GM21529 (cell line): Measurements from ENCODE around the gene DRD4.

Experiments used
- ATAC-seq: cut with Tn5 transposase; IDR thresholded peaks from one replicate; pipeline ENCODE4 v1.9.1; 2021; ENCODE audit not compliant: unreplicated experiment

Gene DRD4

DNA sequence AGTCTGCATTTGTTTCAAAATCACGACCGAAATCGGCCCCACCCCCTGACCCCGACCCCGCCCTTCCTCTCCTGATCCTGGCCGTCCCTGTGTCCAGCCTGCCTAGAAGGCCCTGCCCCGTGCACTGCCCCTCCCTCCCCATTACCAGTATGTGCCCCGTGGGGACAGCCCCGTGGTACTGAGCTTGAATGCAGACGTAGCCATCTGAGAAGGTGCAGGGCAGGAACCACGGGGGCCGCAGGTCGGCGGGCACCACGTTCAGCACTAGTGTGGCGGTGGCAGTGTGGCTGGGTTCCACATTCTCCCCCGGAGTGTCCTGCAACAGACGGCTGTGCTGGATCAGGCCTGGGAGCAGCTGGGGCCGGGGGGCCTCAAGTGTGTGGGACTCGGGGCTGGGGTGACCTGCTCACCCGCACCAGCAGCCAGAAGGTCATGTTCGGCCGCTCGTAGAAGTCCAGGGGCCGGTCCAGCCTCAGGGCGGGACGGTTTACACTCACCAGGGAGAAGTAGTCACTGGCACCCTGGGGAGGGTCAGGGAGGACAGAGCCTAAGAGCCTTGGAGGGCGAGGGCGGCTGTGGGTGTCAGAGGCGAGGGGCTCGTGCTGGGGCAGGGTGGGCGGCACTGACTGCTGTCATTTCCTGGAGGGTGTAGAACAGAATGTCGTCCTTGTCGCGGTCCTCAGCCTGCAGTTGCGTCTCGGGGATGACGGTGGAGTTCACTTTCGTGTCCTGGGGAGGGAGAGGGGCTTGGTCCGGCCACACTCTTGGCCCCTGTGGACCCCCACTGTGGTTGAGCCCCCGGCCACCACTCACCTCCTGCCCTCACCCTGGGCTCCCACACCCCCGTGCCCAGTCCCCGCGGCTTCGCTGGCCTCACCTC is 15.9 kb upstream of the DRD4 start:
- no peak for ATAC-seq

DNA sequence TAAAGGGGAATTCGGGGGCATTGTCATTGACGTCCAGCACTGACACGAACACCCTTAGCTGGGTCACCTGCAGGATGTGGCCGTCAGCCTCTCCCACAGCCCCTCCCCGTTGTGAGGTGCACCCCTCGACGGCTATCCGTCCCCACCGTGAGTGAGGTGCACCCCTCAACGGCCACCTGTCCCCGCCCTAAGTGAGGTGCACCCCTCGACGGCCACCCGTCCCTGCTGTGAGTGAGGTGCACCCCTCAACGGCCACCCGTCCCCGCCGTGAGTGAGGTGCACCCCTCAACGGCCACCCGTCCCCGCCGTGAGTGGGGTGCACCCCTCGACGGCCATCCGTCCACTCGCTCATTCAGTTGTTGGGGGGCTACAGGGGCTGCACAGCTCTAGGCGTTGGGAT is 15.2 kb upstream of the DRD4 start:
- ATAC-seq: no peak

DNA sequence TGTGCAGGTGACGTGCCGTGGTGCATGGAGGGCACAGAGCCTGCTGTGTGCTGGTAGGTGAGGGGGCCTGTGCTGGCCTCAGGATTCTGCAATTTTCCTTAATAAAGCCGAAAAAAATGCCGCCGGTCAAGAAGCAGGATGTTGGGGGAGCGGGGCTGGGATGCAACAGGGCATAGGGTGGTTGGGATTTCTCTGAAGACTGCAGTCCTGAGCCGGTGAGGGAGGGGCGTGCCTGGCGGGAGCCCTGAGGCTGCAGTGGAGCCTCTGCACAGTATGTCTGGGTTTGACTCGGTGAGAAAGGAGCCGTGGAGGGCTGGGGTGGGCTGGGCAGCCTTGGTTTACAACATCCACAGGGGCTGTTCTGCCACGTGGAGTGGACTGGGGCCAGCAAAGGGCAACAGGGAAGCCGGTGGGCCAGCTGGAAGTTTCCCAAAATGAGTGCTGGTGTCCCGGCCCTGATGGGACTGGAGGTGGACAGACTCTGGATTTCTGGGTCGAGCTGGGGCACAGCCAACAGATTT is 13.7 kb upstream of the DRD4 start:
- ATAC-seq: no peak

DNA sequence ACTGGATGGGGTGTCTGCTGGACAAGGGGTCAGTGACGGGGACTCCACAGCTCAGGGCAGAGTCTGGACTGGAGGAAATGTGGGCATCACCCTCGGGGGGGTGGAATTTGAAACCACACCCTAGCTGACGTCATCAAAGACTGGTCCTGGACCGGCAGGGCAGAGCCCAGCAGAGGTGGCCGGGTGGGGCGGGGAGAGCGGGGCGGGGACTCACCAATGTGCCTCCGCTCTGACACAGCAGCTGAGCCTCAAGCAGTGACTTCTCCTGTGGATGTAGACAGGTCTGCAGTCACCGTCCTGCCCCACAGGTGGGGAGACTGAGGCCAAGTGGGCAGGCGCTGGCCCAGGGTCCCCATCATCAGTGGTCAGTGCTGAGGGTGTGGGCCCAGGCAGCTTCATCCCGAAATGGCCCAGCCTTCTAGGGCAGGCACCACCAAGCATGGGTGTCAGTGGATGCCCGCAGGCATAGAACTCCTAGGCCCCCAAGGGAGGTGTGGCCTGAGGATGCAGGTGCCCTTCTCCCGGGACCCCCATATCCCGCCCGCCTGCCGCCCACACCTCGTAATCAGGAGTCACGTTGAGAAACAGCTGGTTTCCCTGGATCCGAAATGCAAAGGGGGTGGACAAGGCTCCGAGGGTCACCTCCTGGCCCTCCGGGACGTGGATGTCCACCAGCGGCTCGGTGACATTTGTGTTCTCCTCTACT is 12.9 kb upstream of the DRD4 start:
- ATAC-seq: no peak

DNA sequence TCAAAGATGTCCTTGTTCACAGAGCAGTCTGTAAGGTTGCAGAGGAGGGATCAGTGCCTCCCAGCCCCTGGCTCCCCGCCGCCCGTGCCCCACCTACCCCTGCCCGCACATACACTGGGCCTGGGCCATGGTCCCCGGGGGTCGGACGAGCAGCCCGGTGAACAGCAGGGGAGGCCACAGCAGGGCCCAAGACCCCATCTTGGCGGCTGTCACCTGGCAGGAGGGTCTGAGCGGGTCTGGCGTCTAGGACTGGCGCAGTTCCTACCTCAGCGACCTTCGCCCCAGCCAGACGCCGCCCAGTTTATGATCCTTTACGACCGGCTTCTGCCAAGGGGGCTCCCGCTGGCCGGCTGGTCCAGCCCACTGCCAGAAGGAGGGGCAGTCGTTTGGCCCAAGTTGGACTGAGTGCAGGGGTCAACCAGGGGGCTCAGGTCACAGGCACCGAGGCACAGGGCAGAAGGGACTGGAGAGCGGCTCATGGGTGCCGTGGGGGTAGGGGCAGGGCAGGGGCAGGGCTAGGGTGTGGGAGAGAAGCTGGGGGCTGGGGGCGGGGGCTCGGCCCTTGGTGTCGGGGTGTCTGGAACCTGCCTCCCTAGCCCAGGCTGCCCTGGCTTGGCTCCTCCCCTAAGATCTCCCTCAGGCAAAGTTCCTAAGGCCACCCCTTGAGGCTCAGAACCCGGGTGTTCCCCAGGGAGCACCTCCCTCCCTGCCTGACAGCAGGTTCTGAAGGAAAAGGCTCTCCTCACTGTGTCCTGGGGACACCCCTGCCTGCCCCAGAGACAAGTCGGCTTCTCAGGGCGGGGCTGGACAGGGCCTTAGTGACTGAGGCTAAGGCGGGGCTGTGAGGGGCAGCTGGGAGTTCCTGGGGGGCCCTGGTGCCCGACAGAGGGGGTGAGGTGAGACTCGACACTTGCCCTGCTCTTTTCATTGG is 12.1 kb upstream of the DRD4 start, which contains the start of gene CDHR5:
CDHR5 (minus strand) TSS at position 251 of the 931 bp plus-strand sequence; CDS start at position 198, 53 bp downstream.
- no peak for ATAC-seq

DNA sequence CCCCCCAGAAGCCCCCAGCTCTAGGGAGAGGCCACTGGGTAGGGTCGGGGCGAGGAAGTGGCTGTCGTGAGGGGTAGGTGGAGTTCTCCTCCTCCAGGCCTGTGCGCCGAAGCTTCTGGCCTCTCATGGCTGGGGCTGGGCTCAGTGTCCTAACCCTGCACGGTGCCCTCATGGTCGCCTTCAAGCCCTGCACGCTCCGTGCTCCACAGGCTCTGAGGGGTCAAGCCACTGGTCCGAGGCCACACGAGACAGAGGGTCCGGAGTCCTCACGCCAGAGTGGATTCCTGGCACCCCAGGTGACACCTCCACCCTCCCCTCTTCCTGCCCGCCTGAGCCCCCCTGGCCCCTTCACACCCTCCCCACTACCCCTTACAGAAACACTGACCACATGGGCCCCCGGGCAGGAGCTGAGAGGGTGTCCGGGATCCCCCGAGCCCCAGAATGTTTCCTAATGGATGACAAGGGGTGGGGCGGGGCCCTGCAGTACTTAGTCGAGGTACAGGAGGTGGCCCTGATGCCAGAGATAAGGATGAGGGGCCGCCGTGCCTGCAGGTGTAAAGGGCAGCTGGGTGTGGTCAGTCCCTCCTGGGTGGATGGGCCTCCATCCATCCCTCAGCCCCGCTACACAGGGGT is 11.3 kb upstream of the DRD4 start:
- no peak for ATAC-seq

DNA sequence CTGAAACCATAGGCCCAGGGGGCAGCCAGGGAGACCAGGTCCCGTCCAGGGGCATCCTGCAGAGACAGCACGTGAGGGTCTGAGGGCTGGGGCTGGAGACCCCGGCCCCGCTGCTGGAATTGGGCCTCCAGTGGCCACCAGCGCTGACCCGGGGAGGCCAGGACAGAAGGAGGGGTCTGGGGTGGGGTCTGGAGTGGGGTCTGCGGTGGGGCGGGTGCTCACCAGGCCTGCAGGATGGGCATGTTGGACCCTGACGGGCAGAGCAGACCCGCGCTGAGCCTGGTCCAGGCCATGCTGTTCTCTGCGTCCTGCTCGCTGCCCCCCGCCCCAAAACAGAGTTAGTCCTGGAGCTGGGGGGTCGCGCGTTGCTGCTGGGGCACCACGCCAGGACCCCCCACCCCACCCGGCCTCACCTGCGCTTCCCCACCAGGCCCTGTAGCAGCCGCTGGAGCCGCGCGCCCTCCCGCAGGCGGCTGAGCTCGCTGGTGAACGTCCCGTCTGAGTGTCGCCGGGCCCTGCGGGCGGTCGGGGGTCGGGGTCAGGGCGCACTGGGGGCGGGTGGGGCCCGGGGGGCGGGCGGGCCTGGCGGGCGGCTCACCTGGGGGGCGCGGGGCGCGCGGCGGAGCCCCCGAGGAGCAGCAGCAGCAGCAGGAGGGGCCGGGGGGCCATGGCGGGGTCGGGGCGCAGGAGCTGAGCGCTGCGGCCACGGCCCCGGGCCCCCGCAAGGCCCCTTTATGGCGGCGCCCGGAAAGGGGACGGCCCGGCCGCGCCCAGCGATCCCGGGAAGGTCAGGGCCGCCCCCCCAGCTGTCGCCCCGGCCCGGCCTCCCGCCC is 10.4 kb upstream of the DRD4 start, which contains the start of gene SCT:
SCT (minus strand) TSS at position 707 of the 833 bp plus-strand sequence; CDS start at position 669, 38 bp downstream.
- no peak for ATAC-seq

DNA sequence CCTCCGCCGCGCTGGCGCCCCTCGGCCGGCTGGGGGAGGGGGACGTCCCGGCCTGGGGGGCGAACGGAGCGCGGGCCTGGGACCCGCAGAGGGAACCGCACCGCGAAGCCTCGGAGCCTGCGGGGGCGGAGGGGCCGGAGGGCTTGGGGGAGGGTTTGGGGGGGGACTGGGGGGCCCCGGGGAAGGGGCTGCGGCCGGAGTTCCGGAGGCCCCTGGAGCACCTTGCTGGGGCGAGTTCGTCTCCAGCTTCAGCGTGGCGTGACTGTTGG is 9.8 kb upstream of the DRD4 start:
- ATAC-seq: no peak

DNA sequence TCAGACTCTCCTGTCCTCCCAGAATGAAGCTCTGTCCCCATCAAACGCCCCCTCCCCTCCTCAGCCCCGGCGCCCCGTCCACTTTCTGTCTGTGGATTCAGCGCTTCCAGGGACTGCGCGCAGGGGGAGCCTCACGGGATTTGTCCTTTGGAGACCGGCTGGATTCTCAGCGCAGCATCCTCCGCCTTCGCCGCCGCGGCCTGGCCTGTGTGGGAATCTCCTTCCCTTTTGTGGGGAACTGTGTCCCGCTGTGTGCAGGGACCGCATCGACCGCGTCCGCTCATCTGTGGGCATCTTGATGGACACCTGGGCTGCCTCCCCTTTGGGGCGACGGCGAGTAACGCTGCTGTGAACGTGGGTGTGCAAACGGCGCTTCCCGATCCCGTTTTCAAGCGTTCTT is 9.0 kb upstream of the DRD4 start:
- no peak for ATAC-seq

DNA sequence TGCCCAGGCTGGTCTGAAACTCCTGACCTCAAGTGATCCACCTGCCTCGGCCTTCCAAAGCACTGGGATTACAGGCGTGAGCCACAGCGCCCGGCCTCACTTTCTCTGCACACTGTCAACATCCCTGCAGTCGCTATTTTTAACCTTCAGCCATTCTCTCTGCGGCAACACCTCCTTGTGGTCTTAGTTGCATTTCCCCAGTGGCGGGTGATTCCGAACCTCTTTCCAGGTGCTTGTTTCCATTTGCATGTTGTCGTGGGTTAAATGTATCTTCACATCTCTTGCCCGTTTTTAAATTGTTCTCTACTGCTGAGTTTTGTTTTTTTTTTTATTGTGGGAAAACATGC is 7.9 kb upstream of the DRD4 start:
- peak; percentile 51 for ATAC-seq

DNA sequence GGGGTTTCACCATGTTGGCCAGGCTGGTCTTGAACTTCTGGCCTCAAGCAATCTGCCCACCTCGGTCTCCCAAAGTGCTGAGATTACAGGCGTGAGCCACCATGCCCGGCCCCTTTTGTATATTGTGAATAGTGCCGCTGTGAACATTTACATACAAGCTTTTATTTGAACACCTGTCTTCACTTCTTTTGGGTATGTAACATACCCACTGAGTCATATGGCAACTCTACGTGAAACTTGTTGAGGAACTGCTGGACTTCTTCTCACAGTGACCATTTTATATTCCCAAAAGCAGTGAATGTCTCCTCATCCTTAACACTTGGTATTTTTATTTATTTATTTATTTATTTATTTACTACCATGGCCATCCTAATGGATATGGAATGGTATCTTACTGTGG is 6.2 kb upstream of the DRD4 start:
- no peak for ATAC-seq

DNA sequence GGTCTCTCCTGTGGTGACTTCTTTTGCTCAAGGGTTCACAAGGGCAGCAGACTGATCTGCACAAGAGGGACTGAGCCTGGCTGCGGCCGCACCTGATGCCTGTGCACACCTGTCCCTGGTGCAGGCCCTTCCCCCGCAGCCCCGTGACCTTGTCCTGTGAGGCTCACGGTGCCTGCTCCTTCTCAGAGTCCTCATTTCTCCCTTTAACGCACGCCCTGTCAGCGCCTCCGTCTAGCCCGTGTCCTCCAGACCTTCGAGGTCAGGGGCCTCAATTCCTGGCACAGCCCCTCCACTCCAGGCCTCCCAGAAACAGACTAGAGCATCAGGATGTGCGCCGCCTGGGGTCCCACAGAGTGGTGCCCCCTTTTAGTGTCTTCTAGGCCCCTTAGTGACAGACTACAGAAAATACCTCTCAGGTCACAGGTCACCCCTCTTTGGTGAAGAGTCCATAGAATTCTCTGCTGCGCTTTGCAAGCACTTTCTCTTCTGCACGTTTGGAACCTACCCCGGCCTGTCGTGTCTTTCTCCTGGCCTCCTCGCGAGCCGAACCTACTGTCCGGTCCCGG is 1.0 kb upstream of the DRD4 start:
- no peak for ATAC-seq

DNA sequence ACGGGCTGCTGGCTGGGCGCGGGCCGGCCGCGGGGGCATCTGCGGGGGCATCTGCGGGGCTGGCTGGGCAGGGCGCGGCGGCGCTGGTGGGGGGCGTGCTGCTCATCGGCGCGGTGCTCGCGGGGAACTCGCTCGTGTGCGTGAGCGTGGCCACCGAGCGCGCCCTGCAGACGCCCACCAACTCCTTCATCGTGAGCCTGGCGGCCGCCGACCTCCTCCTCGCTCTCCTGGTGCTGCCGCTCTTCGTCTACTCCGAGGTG is 194 bp downstream of the DRD4 start:
- no peak for ATAC-seq

DNA sequence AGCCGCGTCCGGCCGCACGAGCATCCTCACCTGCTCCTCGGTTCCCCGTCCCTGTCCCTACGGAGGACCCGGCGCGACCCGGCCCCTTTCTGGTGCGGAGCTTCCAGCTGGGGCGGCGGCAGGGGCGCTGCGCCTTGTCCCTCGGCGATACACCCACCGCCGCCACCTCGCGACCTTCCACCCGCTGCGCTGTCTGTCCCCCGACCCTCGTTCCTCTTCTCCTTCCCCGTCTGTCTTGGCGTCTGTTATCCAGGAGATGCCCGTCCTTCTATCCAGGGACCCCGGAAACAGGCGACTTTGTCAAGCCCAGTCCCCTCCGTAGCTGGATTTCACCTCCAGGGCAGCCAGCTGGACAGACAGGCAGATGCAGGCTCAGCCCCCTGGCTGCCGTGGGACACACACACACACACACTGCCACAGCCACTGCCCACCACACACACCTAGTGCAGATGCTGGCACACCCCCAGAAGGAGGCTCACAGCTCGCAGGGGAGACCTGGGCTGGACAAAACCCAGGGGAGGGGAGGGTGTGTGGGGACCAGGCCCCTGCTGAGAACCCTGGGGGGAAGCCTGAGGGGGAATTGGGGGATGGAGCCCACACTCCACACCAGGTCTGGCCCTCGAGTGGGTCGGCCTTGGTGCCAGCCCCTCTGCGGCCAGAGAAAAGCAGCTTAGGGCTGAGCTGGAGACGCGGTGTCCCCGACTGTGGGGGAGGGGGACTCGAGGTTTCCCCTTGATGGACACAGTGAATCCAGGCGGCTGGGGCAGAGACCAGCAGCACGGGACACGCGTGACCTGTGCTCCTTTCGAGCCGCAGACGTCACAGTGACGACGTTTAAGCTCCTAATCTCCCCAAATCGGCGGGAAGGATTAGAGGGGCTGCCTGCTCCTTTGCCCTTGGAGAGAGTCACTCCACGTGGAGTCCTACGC is 788 bp downstream of the DRD4 start:
- no peak for ATAC-seq

DNA sequence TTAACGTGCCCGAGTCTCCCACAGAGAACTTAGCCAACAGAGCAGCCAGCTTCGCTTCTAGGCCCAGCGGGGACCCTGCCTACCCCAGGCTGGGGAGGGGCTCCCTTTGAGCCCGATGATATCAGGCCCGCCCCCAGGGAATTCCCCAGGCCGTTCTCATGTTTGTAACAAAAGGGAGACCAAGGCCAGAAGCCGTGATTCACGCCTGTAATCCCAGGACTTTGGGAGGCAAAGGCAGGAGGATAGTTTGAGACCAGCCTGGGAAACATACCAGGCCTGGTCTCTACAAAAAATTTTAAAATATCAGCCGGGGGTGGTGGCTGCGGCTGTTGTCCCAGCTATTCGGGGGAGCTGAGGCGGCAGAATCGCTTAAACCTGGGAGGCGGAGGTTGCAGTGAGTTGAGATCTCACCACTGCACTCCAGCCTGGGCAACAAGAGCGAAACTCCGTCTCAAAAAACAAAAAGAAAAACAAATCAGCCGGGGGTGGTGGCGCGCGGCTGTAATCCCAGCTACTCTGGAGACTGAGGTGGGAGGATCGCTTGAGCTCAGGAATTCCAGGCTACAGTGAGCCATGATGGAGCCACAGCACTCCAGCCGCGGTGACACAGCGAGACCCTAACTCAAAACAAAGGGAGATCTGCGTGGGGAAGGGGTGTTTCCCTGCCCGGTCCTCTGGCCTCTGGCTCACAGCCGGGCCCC is 1.7 kb downstream of the DRD4 start:
- no peak for ATAC-seq

DNA sequence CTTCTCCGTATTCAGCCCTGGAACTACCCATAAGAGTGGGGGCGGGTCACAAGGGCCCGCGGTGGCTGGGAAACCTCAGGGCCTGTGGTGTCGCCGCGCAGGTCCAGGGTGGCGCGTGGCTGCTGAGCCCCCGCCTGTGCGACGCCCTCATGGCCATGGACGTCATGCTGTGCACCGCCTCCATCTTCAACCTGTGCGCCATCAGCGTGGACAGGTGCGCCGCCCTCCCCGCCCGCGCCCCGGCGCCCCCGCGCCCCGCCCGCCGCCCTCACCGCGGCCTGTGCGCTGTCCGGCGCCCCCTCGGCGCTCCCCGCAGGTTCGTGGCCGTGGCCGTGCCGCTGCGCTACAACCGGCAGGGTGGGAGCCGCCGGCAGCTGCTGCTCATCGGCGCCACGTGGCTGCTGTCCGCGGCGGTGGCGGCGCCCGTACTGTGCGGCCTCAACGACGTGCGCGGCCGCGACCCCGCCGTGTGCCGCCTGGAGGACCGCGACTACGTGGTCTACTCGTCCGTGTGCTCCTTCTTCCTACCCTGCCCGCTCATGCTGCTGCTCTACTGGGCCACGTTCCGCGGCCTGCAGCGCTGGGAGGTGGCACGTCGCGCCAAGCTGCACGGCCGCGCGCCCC is 2.4 kb downstream of the DRD4 start:
- ATAC-seq: no peak

DNA sequence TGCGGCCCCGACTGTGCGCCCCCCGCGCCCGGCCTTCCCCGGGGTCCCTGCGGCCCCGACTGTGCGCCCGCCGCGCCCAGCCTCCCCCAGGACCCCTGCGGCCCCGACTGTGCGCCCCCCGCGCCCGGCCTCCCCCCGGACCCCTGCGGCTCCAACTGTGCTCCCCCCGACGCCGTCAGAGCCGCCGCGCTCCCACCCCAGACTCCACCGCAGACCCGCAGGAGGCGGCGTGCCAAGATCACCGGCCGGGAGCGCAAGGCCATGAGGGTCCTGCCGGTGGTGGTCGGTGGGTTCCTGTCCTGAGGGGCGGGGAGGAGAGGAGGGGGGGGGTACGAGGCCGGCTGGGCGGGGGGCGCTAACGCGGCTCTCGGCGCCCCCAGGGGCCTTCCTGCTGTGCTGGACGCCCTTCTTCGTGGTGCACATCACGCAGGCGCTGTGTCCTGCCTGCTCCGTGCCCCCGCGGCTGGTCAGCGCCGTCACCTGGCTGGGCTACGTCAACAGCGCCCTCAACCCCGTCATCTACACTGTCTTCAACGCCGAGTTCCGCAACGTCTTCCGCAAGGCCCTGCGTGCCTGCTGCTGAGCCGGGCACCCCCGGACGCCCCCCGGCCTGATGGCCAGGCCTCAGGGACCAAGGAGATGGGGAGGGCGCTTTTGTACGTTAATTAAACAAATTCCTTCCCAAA is 3.1 kb downstream of the DRD4 start:
- no peak for ATAC-seq
